ENCODE measurements around the gene JARID2. TPM values are rescaled to one million over a fixed set of nuclear protein-coding genes. Genes with fewer than 3 reads are reported as not detected.

JARID2 gene
- total RNA-seq, 2 experiments from 2014 or later, result 30.0 to 42.4 TPM

DNA sequence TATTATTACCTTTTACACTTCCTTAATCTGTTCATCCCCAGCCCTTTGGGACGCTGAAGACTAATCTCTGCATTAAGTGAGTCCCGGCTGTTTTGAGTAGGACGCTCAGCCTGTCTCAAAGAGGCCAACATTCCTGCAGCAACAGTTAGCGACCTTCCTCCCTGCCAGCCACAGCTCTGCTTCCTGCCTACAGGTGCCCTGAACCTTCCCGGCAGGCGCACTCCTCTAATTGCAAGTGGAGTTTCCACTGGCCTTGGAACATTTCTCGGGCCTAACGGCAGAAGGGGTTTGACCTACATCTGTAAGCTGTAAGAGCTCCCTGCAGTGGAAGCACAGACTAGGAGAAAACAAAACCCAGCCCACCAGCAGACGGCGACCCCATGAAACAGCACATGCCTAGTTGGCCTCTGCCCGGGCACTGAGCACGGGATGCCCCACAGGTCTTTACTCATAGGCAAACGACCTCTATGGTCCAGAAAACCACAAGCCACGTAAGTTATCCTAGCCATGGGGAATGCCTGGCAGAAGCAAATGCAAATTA is 279.1 kb downstream of the JARID2 start:
- Mint-ChIP-seq H3K27ac (no peak overlapping the region), H3K36me3 (peaks cover 64% of the 10 kb centered on the region), H3K4me1 (peaks cover 14% of the 10 kb centered on the region), H3K4me3 (no peak overlapping the region), H3K27me3 (no peaks in the 10 kb centered on the region), H3K9me3 (ENCODE audit: low read depth) (no peaks in the 10 kb centered on the region)
- CTCF ChIA-PET, result no interaction called here
- ATAC-seq (no peak), DNase-seq (no peak)

DNA sequence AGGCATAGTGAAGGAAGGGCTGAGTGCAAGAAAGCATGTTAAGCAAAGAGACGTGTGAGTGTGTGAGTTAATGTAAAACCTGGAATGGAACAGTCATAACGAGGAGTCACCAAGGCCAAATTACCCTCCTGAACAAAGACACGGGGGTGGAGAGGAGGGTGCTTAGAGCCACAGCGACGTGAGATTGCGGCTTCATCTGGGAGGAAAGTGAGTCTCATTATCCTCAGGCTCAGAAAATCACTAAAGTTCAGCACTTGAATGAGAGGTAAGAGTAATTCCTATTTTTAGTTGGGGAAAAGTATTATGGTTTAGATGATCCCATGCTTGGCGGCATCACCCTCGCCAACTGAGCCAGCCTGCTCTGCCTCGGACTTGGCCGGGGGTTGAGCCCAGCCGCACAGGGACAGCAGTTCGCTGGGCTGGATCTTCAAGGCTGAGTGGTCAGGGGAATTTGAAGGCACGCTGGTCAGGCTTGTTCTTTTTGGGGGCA is 280.4 kb downstream of the JARID2 start:
- Mint-ChIP-seq H3K27me3 (no peaks in the 10 kb centered on the region), H3K27ac (no peak overlapping the region), H3K4me3 (no peak overlapping the region), H3K36me3 (peaks cover 58% of the 10 kb centered on the region), H3K9me3 (ENCODE audit: low read depth) (no peaks in the 10 kb centered on the region), H3K4me1 (peaks cover 14% of the 10 kb centered on the region)
- CTCF ChIA-PET, result no interaction called here
- ATAC-seq, result no peak
- peak; percentile 32 for DNase-seq

DNA sequence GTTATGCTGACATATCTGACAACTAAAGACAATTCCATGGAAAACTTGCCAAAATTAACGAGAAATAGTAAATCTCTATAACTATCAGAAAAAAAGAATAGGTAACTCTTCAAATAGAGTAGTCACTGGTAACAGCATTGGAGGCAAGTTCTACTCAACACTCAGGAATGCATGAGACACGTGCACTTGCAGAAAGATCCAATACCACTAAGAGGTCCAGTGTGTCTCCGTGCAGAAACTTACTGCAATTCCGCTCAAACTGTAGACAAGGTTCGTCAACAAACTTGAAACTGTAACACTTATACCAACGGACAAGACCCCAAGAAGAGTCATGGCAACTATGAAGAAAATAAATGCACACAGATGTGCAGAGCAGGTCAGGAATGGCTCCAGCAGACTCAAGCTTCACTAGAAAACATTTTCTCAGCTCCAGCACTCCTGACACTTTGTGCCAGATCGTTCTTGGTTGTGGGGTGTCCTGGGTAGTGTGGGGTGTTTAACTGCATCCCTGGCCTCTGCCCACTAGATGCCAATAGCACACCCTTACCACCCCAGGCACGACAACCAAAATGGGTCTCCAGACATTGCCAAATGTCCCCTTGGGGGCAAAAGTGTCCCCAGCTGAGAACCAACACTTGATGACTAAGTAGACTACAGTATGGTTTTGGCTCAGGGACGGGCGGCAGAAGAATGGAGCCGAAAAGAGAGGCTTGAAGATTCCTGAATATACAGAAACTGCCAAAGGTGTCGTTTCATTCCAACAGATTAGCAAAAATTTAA is 282.2 kb downstream of the JARID2 start:
- no peaks in the 10 kb centered on the region for H3K9me3 Mint-ChIP-seq (ENCODE audit: low read depth)
- H3K27me3 Mint-ChIP-seq, result no peaks in the 10 kb centered on the region
- H3K36me3 Mint-ChIP-seq, result peaks cover 44% of the 10 kb centered on the region
- ATAC-seq (no peak), DNase-seq (peak; percentile 31)
- CTCF ChIA-PET, result no interaction called here
- H3K4me1 Mint-ChIP-seq, result no peaks in the 10 kb centered on the region
- no peak overlapping the region for H3K27ac Mint-ChIP-seq
- no peak overlapping the region for H3K4me3 Mint-ChIP-seq

- DNase-seq (peak; percentile 23), ATAC-seq (no peak)
- Mint-ChIP-seq H3K9me3 (ENCODE audit: low read depth) (no peaks in the 10 kb centered on the region), H3K36me3 (peaks cover 36% of the 10 kb centered on the region), H3K27ac (no peak overlapping the region), H3K4me1 (no peaks in the 10 kb centered on the region), H3K27me3 (no peaks in the 10 kb centered on the region), H3K4me3 (no peak overlapping the region)
- CTCF ChIA-PET, result no interaction called here
These were observed 283.0 kb downstream of the JARID2 start for GRCh38 chr6:15528870-15529269.

GRCh38 chr6:15530411-15530810 is 284.5 kb downstream of the JARID2 start:
- Mint-ChIP-seq H3K9me3 (ENCODE audit: low read depth) (no peaks in the 10 kb centered on the region), H3K4me1 (no peaks in the 10 kb centered on the region), H3K36me3 (peaks cover 26% of the 10 kb centered on the region), H3K27ac (no peak overlapping the region), H3K4me3 (no peak overlapping the region), H3K27me3 (no peaks in the 10 kb centered on the region)
- CTCF ChIA-PET, result no interaction called here
- no peak for DNase-seq
- no peak for ATAC-seq

GRCh38 chr6:15531973-15532372 is 286.1 kb downstream of the JARID2 start:
- Mint-ChIP-seq H3K27me3 (no peaks in the 10 kb centered on the region), H3K9me3 (ENCODE audit: low read depth) (no peaks in the 10 kb centered on the region), H3K4me3 (no peak overlapping the region), H3K36me3 (peaks cover 15% of the 10 kb centered on the region), H3K27ac (no peak overlapping the region), H3K4me1 (no peaks in the 10 kb centered on the region)
- CTCF ChIA-PET, result no interaction called here
- ATAC-seq (no peak), DNase-seq (peak; percentile 16)

DNA sequence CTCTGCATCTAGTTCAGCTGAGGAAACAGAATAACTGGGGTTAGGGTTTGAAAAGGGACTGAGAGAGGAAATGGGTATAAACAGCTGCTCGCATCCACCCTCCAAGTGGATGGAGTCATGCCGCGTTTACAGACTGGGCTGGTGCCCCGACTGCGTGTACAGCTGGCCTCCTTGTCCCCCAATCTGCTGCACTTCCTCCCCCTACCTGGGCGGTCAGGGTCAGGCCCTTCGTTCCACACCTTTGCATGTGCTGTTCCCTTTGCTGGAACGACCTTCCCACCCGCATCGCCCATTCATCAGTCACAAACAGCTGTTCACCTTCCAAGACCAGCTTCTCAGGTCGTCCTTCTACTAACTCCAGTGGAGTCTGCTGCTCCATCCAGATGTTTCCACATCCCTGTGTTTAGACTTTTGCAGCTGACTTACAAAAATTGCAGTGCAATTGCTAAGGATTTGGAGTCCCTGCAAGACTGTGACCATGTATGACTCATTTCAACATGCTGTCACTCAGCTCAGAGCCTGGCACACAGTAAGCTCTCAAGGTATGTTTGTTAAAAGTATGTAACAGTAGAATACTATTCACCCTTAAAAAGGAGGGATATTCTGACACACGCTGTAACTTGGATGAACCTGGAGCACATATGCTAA is 287.6 kb downstream of the JARID2 start:
- H3K27ac Mint-ChIP-seq, result no peak overlapping the region
- DNase-seq (peak; percentile 22), ATAC-seq (no peak)
- no peaks in the 10 kb centered on the region for H3K9me3 Mint-ChIP-seq (ENCODE audit: low read depth)
- CTCF ChIA-PET, result no interaction called here
- H3K4me1 Mint-ChIP-seq, result no peaks in the 10 kb centered on the region
- H3K27me3 Mint-ChIP-seq, result no peaks in the 10 kb centered on the region
- H3K4me3 Mint-ChIP-seq, result no peak overlapping the region
- H3K36me3 Mint-ChIP-seq, result peaks cover 6% of the 10 kb centered on the region

- H3K4me1 Mint-ChIP-seq, result no peaks in the 10 kb centered on the region
- H3K36me3 Mint-ChIP-seq, result peaks cover 3% of the 10 kb centered on the region
- CTCF ChIA-PET, result no interaction called here
- H3K9me3 Mint-ChIP-seq (ENCODE audit: low read depth), result no peaks in the 10 kb centered on the region
- no peaks in the 10 kb centered on the region for H3K27me3 Mint-ChIP-seq
- ATAC-seq (no peak), DNase-seq (peak; percentile 16)
- no peak overlapping the region for H3K27ac Mint-ChIP-seq
- H3K4me3 Mint-ChIP-seq, result no peak overlapping the region
These were observed 289.1 kb downstream of the JARID2 start for GRCh38 chr6:15534974-15535373.

GRCh38 chr6:15535495-15536197 is 289.8 kb downstream of the JARID2 start:
- H3K4me3 Mint-ChIP-seq, result no peak overlapping the region
- H3K27ac Mint-ChIP-seq, result no peak overlapping the region
- H3K9me3 Mint-ChIP-seq (ENCODE audit: low read depth), result no peaks in the 10 kb centered on the region
- H3K27me3 Mint-ChIP-seq, result no peaks in the 10 kb centered on the region
- ATAC-seq (no peak), DNase-seq (peak; percentile 12)
- no peaks in the 10 kb centered on the region for H3K4me1 Mint-ChIP-seq
- H3K36me3 Mint-ChIP-seq, result peaks cover 2% of the 10 kb centered on the region
- CTCF ChIA-PET, result no interaction called here

DNA sequence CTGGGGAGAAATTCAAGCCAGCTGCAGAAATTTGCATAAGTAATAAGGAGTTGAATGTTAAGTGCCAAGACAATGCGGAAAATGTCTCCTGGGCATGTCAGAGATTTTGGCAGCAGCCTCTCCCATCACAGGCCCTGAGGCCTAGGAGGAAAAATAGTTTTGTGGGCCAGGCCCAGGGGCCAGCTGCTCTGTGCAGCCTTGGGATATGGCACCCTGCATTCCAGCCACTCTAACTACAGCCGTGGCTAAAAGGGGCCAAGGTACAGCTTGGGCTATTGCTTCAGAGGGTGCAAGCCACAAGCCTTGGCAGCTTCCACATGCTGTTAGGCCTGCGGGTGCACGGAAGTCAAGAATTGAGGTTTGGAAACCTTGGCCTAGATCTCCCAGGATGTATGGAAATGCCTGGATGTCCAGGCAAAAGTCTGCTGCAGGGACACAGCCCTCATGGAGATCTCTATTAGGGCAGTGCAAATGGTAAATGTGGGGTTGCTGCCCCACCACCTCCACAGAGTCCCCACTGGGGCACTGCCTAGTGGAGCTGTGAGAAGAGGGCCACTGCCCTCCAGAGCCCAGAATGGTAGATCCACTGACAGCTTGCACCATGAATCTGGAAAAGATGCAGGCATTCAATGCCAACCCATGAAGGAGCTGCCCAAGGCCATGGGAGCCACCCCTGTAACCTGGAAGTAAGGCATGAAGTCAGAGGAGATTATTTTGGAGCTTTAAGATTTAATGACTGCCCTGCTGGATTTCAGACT is 290.5 kb downstream of the JARID2 start:
- Mint-ChIP-seq H3K27me3 (no peaks in the 10 kb centered on the region), H3K4me1 (no peaks in the 10 kb centered on the region), H3K27ac (no peak overlapping the region), H3K36me3 (no peaks in the 10 kb centered on the region), H3K9me3 (ENCODE audit: low read depth) (no peaks in the 10 kb centered on the region), H3K4me3 (no peak overlapping the region)
- CTCF ChIA-PET, result no interaction called here
- ATAC-seq, result no peak
- DNase-seq, result no peak

DNA sequence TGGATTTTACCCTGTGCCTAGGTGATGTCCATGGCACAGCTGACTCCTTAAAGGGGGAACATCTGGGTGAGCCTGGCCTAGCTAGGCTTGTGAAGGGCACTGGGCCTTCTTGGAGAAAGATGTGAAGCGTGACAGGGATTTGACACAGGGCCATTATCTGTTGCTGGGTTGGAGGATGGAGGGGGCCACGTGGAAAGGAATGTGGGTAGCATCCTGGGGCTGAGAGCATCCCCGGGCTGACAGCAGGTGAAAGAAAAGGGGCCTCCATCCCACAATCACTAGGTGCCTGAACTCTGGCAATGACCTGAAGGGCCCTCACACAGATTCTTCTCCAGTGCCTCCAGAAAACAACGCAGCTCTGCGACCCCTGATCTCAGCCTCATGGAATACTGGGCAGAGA is 292.2 kb downstream of the JARID2 start:
- Mint-ChIP-seq H3K27me3 (no peaks in the 10 kb centered on the region), H3K9me3 (ENCODE audit: low read depth) (no peaks in the 10 kb centered on the region), H3K4me3 (no peak overlapping the region), H3K4me1 (no peaks in the 10 kb centered on the region), H3K36me3 (peaks cover 2% of the 10 kb centered on the region), H3K27ac (no peak overlapping the region)
- DNase-seq, result no peak
- no peak for ATAC-seq
- CTCF ChIA-PET, result no interaction called here

- ATAC-seq, result no peak
- CTCF ChIA-PET, result interaction anchor here (0.6 kb wide), 1 partner anchor 871 kb away, joined by 5 read pairs; no protein-coding TSS in a partner anchor
- Mint-ChIP-seq H3K4me1 (no peaks in the 10 kb centered on the region), H3K9me3 (ENCODE audit: low read depth) (peaks cover 2% of the 10 kb centered on the region), H3K36me3 (peaks cover 2% of the 10 kb centered on the region), H3K4me3 (no peak overlapping the region), H3K27ac (no peak overlapping the region), H3K27me3 (no peaks in the 10 kb centered on the region)
- no peak for DNase-seq
These were observed 293.1 kb downstream of the JARID2 start for GRCh38 chr6:15538766-15539495.
